Upper lobe of left lung (tissue), 4 donors: ENCODE measurements around the gene DIAPH1.

Source experiments
- EP300 ChIP-seq, 4 donors: sonication (generic); formaldehyde crosslinking; IDR thresholded peaks; one replicate each; pipeline ENCODE4 v1.5.1; 2017; ENCODE audit warnings: antibody characterized with exemption in 4 of 4, control low read depth in 2 of 4
- POLR2A ChIP-seq, 4 donors: fragments of 450-650 bp; IDR thresholded peaks; one replicate each; pipeline ENCODE4 v1.5.1; 2016 to 2017; ENCODE audit warnings: antibody characterized with exemption in 4 of 4, mild to moderate bottlenecking in 2 of 4
- POLR2AphosphoS5 ChIP-seq, 2 donors: sonication (generic); formaldehyde crosslinking; IDR thresholded peaks; one replicate each; pipeline ENCODE4 v1.5.1; 2017; ENCODE audit warnings: antibody characterized with exemption in 2 of 2
- TF ChIP-seq, protein P1 (sequence below), 6 experiments: fragments of 450-650 bp in 4 of 6; fragments of 200-600 bp in 2 of 6; sonication (generic) in 2 of 6; IDR thresholded peaks; one replicate each; pipeline ENCODE4 v1.5.1; 2016 to 2019; ENCODE audit warnings: antibody characterized with exemption in 6 of 6

DNA sequence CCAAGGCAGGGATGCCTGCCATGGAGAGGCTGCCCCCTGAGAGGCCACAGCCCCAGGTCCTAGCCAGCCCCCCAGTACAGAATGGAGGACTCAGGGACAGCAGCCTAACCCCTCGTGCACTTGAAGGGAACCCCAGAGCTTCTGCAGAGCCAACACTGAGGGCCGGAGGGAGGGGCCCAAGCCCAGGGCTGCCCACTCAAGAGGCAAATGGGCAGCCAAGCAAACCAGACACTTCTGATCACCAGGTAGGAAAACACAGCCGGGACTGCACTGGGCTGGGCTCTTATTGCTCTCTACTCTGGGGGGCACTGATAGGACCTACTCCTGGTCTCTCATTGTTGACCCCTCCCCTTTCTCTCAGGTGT, 21.2 kb upstream of the DIAPH1 start:
- TF ChIP-seq POLR2AphosphoS5 (IDR thresholded peaks at IDR 0.05) = no peak
- TF ChIP-seq, protein P1, sequence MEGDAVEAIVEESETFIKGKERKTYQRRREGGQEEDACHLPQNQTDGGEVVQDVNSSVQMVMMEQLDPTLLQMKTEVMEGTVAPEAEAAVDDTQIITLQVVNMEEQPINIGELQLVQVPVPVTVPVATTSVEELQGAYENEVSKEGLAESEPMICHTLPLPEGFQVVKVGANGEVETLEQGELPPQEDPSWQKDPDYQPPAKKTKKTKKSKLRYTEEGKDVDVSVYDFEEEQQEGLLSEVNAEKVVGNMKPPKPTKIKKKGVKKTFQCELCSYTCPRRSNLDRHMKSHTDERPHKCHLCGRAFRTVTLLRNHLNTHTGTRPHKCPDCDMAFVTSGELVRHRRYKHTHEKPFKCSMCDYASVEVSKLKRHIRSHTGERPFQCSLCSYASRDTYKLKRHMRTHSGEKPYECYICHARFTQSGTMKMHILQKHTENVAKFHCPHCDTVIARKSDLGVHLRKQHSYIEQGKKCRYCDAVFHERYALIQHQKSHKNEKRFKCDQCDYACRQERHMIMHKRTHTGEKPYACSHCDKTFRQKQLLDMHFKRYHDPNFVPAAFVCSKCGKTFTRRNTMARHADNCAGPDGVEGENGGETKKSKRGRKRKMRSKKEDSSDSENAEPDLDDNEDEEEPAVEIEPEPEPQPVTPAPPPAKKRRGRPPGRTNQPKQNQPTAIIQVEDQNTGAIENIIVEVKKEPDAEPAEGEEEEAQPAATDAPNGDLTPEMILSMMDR (IDR thresholded peaks at IDR 0.05) = no peak
- TF ChIP-seq EP300 (IDR thresholded peaks at IDR 0.05) = no peak
- TF ChIP-seq POLR2A (IDR thresholded peaks at IDR 0.05) = no peak
